A549 (cell line): ENCODE measurements around the gene FADS1.

ENCODE experiments used
- CTCF ChIP-seq: fragments of >200 bp; sonication (Bioruptor Twin); formaldehyde crosslinking; IDR thresholded peaks from 3 replicates; pipeline ENCODE4 v1.5.1; 2016
- ELK1 ChIP-seq: fragments of 150-350 bp; IDR thresholded peaks from 2 replicates; pipeline ENCODE4 v1.6.1; 2014; ENCODE audit warnings: low read depth, mild to moderate bottlenecking, low read length
- GATA3 ChIP-seq: IDR thresholded peaks from 2 replicates; pipeline ENCODE4 v1.6.1; 2012; ENCODE audit warnings: borderline replicate concordance
- HOXB5 ChIP-seq: fragments of 250-450 bp; sonication (Bioruptor Pico); IDR thresholded peaks from 2 replicates; pipeline ENCODE4 v1.5.0; 2020; ENCODE audit warnings: mild to moderate bottlenecking, moderate library complexity
- POLR2A ChIP-seq: IDR thresholded peaks from 2 replicates; pipeline ENCODE4 v1.6.1; 2012; ENCODE audit warnings: mild to moderate bottlenecking, low read length

DNA sequence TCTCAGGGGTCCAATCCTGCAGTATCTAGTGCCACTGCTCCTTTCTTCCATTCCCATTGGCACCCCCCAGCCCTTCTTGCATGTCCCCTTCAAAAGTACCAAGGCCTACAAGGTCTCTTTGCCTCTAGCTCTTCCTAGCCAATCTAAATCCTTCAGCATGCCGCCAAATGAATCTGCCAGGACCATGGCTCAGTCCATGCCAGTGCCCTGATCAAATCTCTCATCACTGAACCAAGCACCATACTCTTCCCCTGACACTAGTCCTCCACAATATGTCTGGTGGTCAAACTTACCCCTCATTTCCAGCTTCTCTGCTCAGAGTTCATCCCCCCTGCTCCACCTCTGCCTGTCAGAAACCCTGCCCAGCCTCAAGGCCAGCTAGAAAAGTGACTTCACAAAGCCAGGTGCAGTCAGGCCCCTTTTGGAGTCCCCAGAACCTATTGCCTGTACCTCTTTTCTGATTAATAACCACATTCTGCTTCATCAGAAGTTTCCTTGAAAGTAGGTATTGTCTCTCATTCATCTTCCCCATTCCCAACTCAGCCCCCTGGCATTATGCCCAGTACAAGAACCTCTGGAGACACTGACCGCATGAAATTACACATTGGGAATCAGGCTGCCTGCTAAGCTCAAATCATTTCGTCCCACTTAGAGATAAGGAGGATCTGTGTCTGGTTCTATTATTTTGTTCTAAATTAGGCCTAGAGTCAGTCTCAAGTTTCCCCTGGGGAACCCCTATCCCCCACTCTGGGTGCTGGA is 12.7 kb downstream of the FADS1 start:
- TF ChIP-seq HOXB5 (CRISPR knock-in tag) (no peak), POLR2A (no peak), GATA3 (no peak), CTCF (no peak), ELK1 (no peak)
